Measurements from ENCODE around the gene FUT7. TPM values are rescaled to one million over a fixed set of nuclear protein-coding genes. Genes with fewer than 3 reads are reported as not detected.

The FUT7 gene
- total RNA-seq, 5 donors from 2014 or later (not counting 1 experiment from before 2014, with no cell fraction given), result 1.1 to 7.7 (median 5.1) TPM

DNA sequence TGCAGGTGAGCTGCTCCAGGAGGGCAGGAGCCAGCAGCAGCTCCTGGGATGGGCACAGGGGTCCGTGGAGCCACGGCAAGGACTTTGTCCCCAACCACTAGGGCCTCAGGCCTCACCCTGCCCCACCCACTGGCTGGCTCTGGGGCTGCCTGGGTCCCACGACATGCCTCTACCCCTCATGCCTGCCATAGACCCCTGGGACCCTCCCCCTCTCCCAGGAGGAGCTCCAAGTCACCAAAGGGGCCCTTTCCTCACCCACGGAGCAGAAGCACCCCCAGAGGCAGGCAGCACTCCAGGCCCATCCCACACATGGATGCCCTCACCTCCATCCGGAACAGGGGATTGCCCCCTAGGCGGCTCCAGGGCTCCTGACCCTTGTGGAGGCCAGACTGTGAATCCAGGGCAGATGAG, 10.3 kb downstream of the FUT7 start:
- Histone ChIP-seq H3K4me1 (ENCODE audit: control insufficient read depth in 1 of 2, extremely low read depth in 1 of 2, insufficient read depth in 2 of 2, low read length in 2 of 2) (peaks cover 3 to 32% of the 10 kb centered on the region in 2 experiments), H3K36me3 (ENCODE audit: control insufficient read depth in 2 of 2, extremely low read depth in 1 of 2, insufficient read depth in 1 of 2, low read length in 1 of 2) (peaks cover 6 to 25% of the 10 kb centered on the region in 2 donors), H3K4me3 (ENCODE audit: control insufficient read depth in 1 of 2, extremely low read depth in 1 of 2, low read length in 1 of 2) (no peak overlapping the region), H3K27ac (ENCODE audit: low read length) (no peak overlapping the region), H3K9me3 (no peaks in the 10 kb centered on the region), H3K27me3 (replicated peaks in 1 of 2; ENCODE audit: control insufficient read depth in 2 of 2, extremely low read depth in 1 of 2, insufficient read depth in 2 of 2, low read length in 1 of 2) (no peaks in the 10 kb centered on the region)
- peaks cover 5% of the 10 kb centered on the region for H3K36me3 Mint-ChIP-seq
- H3K27me3 Mint-ChIP-seq, result no peaks in the 10 kb centered on the region
- CTCF ChIA-PET, result interaction anchor here in 1 of 2 donors (0.8 kb wide), 1 partner anchor 43 kb away, joined by 3 read pairs; no protein-coding TSS in a partner anchor
- 88% methylated on average over 3 of the region's 6 CpGs for WGBS (ENCODE audit: insufficient coverage)
- POLR2A ChIA-PET, result no interaction called here
- peaks cover under 1 to 12% (median 7%) of the 10 kb centered on the region in 3 donors for H3K4me1 Mint-ChIP-seq
- no peak overlapping the region for H3K27ac Mint-ChIP-seq
- no peaks in the 10 kb centered on the region for H3K9me3 Mint-ChIP-seq
- DNase-seq (no peak), ATAC-seq (replicated peaks in 1 of 4) (peak in 1 of 4 experiments; percentile 9)
- no peak overlapping the region for H3K4me3 Mint-ChIP-seq

DNA sequence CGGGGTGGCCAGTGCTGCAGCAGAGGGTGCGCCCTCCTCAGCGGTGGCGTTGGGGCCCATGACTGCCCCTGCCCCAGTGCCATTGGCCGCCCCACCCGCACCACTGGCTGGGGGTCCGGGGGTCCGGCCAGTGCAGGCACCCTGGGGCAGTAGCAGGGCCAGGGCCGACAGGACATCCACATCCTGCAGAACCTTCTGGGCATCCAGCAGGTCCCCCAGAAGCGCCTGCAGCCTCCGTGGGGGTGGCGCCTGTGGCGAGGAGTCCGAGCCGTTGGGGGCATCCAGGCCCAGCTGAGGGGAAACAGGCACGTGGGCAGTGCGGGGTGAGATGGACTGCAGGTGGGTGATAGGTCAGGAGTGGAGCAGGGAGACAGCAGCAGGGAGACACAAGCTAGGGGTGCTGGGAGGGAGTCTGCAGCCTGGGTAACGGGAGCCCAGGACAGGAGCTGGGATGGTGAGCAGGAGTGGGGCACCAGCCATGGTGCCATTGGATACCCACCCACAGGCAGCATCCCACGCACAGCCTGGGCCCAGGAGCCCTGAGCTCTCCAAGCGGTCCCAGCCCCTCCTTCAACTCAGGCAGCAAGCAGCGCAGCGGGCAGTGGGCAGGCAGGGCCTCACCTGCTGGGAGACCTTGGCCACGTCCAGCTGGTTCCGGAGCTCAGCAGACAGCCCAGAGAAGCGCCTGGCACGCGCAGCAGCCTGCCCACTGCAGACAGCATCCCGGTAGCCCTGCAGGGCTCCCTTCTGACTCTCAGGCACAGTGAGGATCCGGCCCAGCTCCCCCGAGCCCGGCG, 10.9 kb downstream of the FUT7 start:
- H3K4me3 ChIP-seq (ENCODE audit: control insufficient read depth in 1 of 2, extremely low read depth in 1 of 2, low read length in 1 of 2), result no peak overlapping the region
- Mint-ChIP-seq H3K4me1 (peaks cover 0 to 9% (median 3%) of the 10 kb centered on the region in 3 donors), H3K27me3 (no peaks in the 10 kb centered on the region), H3K36me3 (peaks cover 6% of the 10 kb centered on the region), H3K9me3 (no peaks in the 10 kb centered on the region), H3K27ac (no peak overlapping the region), H3K4me3 (no peak overlapping the region)
- 96% methylated on average over 29 of the region's 32 CpGs for WGBS (ENCODE audit: insufficient coverage)
- ChIA-PET POLR2A (no interaction called here), CTCF (no interaction called here)
- peaks cover 0 to 26% of the 10 kb centered on the region in 2 experiments for H3K4me1 ChIP-seq (ENCODE audit: control insufficient read depth in 1 of 2, extremely low read depth in 1 of 2, insufficient read depth in 2 of 2, low read length in 2 of 2)
- no peaks in the 10 kb centered on the region for H3K9me3 ChIP-seq
- DNase-seq (no peak), ATAC-seq (replicated peaks in 1 of 4) (no peak)
- no peaks in the 10 kb centered on the region for H3K27me3 ChIP-seq (replicated peaks in 1 of 2; ENCODE audit: control insufficient read depth in 2 of 2, extremely low read depth in 1 of 2, insufficient read depth in 2 of 2, low read length in 1 of 2)
- H3K36me3 ChIP-seq (ENCODE audit: control insufficient read depth in 2 of 2, extremely low read depth in 1 of 2, insufficient read depth in 1 of 2, low read length in 1 of 2), result peaks cover 6 to 30% of the 10 kb centered on the region in 2 donors
- no peak overlapping the region for H3K27ac ChIP-seq (ENCODE audit: low read length)

DNA sequence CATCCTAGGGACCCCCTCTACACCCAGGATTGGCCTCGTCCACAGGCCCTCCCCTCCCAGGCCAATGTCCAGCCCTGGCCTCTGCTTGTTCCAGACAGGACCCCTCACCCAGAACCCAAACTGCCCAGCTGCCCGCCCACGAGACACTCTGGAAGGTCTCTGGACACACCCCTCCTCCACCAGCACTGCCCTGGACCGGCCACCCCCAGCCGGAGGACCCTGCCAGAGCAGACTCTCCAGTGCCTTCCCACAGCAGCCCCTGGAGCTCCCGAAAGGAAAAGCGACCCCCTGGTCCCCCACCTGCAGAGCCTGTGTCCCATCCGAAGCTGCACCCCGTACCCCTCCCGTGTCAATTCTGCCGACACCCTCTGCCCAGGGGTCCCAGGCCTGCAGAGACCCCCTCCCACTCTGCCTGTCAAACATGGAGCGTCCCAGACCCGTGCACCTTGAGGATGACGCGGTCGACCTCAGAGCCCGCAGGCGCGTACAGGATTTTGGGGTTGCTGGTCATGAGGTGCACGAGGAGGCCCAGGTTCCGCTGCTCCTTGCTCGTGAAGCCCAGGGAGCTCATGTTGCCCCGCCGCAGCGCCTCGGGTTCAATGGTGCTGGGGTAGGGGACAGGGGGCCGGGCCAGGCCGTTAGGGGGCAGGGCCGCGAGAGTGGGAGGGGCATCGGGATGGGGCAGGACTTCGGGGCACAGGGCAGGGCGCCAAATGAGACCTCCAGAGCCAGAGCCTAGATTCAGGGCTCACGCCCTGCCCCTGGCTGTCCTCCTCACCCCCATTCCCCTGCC, 11.8 kb downstream of the FUT7 start:
- Mint-ChIP-seq H3K9me3 (no peaks in the 10 kb centered on the region), H3K4me3 (no peak overlapping the region), H3K27ac (no peak overlapping the region), H3K27me3 (no peaks in the 10 kb centered on the region), H3K4me1 (peaks cover 0 to 7% (median 0%) of the 10 kb centered on the region in 3 donors), H3K36me3 (peaks cover 8% of the 10 kb centered on the region)
- DNase-seq (no peak), ATAC-seq (replicated peaks in 1 of 4) (no peak)
- ChIA-PET POLR2A (interaction anchor here in 1 of 2 donors (0.7 kb wide), 1 partner anchor 11 kb away, joined by 3 read pairs; no protein-coding TSS in a partner anchor), CTCF (interaction anchor here in 1 of 2 donors (0.6 kb wide), 1 partner anchor 532 kb away, joined by 6 read pairs; no protein-coding TSS in a partner anchor)
- peaks cover 6 to 37% of the 10 kb centered on the region in 2 donors for H3K36me3 ChIP-seq (ENCODE audit: control insufficient read depth in 2 of 2, extremely low read depth in 1 of 2, insufficient read depth in 1 of 2, low read length in 1 of 2)
- H3K27ac ChIP-seq (ENCODE audit: low read length), result no peak overlapping the region
- H3K27me3 ChIP-seq (replicated peaks in 1 of 2; ENCODE audit: control insufficient read depth in 2 of 2, extremely low read depth in 1 of 2, insufficient read depth in 2 of 2, low read length in 1 of 2), result no peaks in the 10 kb centered on the region
- H3K9me3 ChIP-seq, result no peaks in the 10 kb centered on the region
- WGBS (ENCODE audit: insufficient coverage), result 96% methylated on average over 23 of the region's 34 CpGs
- H3K4me1 ChIP-seq (ENCODE audit: control insufficient read depth in 1 of 2, extremely low read depth in 1 of 2, insufficient read depth in 2 of 2, low read length in 2 of 2), result peaks cover 0 to 17% of the 10 kb centered on the region in 2 experiments
- H3K4me3 ChIP-seq (ENCODE audit: control insufficient read depth in 1 of 2, extremely low read depth in 1 of 2, low read length in 1 of 2), result no peak overlapping the region

DNA sequence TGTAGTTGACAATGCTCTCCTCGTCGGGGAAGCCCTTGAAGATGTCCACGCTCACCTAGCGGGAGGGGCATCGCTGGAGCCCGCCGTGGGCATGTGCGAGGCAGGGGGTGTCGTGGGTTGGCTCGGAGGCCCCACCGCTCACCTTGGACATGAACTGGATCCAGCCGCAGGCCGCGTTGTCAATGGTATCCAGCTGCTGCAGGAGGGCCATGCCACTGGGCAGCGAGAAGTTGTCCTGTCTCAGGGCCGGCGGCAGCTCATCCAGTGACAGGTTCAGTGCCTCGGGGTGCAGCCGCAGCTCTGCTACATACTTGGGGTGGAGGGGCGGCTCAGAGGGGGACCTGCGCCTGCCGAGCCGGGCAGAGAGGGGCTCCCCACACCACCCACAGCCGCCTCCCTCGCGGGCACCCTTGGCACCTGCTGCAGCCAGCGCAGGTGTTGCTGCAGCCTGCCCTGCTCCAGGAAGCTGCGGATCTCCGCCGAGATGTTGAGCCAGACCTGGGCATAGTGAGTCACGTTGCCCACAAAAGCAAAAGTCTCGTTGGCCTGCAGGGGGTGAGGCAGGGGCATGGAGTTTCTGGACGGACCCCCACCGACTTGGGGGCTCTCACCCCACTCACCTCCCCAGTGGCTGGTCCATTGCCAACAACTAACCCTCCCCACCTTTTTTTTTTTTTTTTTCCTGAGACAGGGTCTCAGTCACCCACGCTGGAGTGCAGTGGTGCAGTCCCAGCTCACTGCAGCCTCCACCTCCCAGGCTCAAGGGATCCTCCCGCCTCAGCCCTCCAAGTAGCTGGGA, 12.9 kb downstream of the FUT7 start:
- no peak overlapping the region for H3K27ac Mint-ChIP-seq
- Histone ChIP-seq H3K36me3 (ENCODE audit: control insufficient read depth in 2 of 2, extremely low read depth in 1 of 2, insufficient read depth in 1 of 2, low read length in 1 of 2) (peaks cover 6 to 48% of the 10 kb centered on the region in 2 donors), H3K4me3 (ENCODE audit: control insufficient read depth in 1 of 2, extremely low read depth in 1 of 2, low read length in 1 of 2) (no peak overlapping the region), H3K27me3 (replicated peaks in 1 of 2; ENCODE audit: control insufficient read depth in 2 of 2, extremely low read depth in 1 of 2, insufficient read depth in 2 of 2, low read length in 1 of 2) (no peaks in the 10 kb centered on the region), H3K9me3 (no peaks in the 10 kb centered on the region), H3K27ac (ENCODE audit: low read length) (no peak overlapping the region), H3K4me1 (ENCODE audit: control insufficient read depth in 1 of 2, extremely low read depth in 1 of 2, insufficient read depth in 2 of 2, low read length in 2 of 2) (peaks cover 0 to 9% of the 10 kb centered on the region in 2 experiments)
- H3K27me3 Mint-ChIP-seq, result no peaks in the 10 kb centered on the region
- H3K9me3 Mint-ChIP-seq, result no peaks in the 10 kb centered on the region
- CTCF ChIA-PET, result no interaction called here
- DNase-seq, result no peak
- H3K36me3 Mint-ChIP-seq, result peaks cover 8% of the 10 kb centered on the region
- 94% methylated on average over 21 of the region's 36 CpGs for WGBS (ENCODE audit: insufficient coverage)
- peaks cover 0 to 4% (median 0%) of the 10 kb centered on the region in 3 donors for H3K4me1 Mint-ChIP-seq
- ATAC-seq (replicated peaks in 1 of 4), result no peak
- POLR2A ChIA-PET, result interaction anchor here in 1 of 2 donors (0.7 kb wide), 1 partner anchor 12 kb away, joined by 3 read pairs; no protein-coding TSS in a partner anchor
- H3K4me3 Mint-ChIP-seq, result no peak overlapping the region

DNA sequence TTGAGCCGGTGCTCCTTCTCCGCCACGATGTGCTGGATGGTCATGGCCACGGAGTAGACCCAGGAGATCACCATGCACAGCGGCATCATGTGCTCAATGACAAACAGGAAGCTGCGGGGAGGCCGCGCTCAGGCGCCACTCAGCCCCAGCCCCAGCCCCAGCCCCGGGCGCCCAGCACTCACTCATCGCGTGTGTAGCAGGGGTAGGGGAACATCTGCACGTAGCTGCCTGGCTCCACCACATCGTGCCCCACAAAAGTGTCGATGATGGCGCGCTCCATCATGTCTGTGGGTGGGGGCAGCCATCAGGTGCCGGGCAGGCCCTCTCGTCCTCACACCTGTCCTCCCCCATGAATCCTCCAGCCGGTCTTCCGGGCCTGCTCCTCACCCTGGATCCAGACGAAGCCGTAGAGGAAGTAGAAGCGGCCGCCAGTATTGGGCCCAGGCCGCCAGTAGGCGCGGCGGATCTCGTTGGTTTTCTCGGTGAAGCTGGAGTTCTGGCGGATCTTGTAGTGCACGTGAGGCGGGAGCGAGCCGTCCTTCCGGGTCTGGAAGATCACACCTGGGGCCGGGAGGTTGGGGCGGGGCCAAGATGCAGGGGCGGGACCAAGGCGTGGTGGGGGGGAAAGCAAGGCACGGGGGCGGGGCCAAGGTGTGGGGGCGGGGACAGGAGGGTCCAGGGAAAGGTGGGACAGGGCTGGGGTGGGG, 13.9 kb downstream of the FUT7 start:
- no peak overlapping the region for H3K4me3 ChIP-seq (ENCODE audit: control insufficient read depth in 1 of 2, extremely low read depth in 1 of 2, low read length in 1 of 2)
- no peak for DNase-seq
- ChIA-PET CTCF (no interaction called here), POLR2A (no interaction called here)
- H3K27me3 ChIP-seq (replicated peaks in 1 of 2; ENCODE audit: control insufficient read depth in 2 of 2, extremely low read depth in 1 of 2, insufficient read depth in 2 of 2, low read length in 1 of 2), result no peaks in the 10 kb centered on the region
- Mint-ChIP-seq H3K36me3 (peaks cover 8% of the 10 kb centered on the region), H3K4me3 (no peak overlapping the region), H3K4me1 (peaks cover 0 to 2% (median 0%) of the 10 kb centered on the region in 3 donors), H3K27ac (no peak overlapping the region), H3K27me3 (no peaks in the 10 kb centered on the region), H3K9me3 (no peaks in the 10 kb centered on the region)
- H3K27ac ChIP-seq (ENCODE audit: low read length), result no peak overlapping the region
- H3K36me3 ChIP-seq (ENCODE audit: control insufficient read depth in 2 of 2, extremely low read depth in 1 of 2, insufficient read depth in 1 of 2, low read length in 1 of 2), result peaks cover 6 to 48% of the 10 kb centered on the region in 2 donors
- ATAC-seq (replicated peaks in 1 of 4), result no peak
- peaks cover 0 to 9% of the 10 kb centered on the region in 2 experiments for H3K4me1 ChIP-seq (ENCODE audit: control insufficient read depth in 1 of 2, extremely low read depth in 1 of 2, insufficient read depth in 2 of 2, low read length in 2 of 2)
- 94% methylated on average over 33 of the region's 45 CpGs for WGBS (ENCODE audit: insufficient coverage)
- H3K9me3 ChIP-seq, result no peaks in the 10 kb centered on the region

Data from T-cell (primary cell).